Endothelial cell of umbilical vein (primary cell): ENCODE data around the gene ENTR1. TPM values are rescaled to one million over a fixed set of nuclear protein-coding genes. Genes with fewer than 3 reads are reported as not detected.

Source experiments
- BruUV-seq: library from RNA; stranded (reverse); fragments of 400-500 nt; replicated peaks from 2 replicates; lab custom pipeline; 2021; lab: Mats Ljungman, UMichigan
- CTCF ChIA-PET: fragments of 300-600, 350-600 bp; sonication (Branson Sonifier 250); formaldehyde crosslinking; loops from one replicate; lab custom pipeline; 2021; ENCODE audit warnings: antibody characterized with exemption, inconsistent platforms; lab: Charles Lee
- POLR2A ChIA-PET: fragments of 300-600, 350-600 bp; sonication (Branson Sonifier 250); formaldehyde crosslinking; loops from one replicate; lab custom pipeline; 2021; ENCODE audit warnings: antibody characterized with exemption, inconsistent platforms; lab: Charles Lee
- DNase-seq: peaks from one replicate; pipeline ENCODE4 v3.0.0-alpha.2; 2011; ENCODE audit warnings: low read depth, low spot score
- FAIRE-seq: peaks from 2 replicates; lab custom pipeline; 2011; peaks lifted over from hg19 to GRCh38; lab: Jason Lieb, UNC
- H2AFZ ChIP-seq: 2 replicates; pipeline ENCODE4 v1.6.0; 2012; ENCODE audit warnings: low read depth, low read length, control low read depth, inconsistent platforms
- H3K27ac ChIP-seq: 2 replicates; pipeline ENCODE4 v1.5.1; 2011; ENCODE audit warnings: low read depth, mild to moderate bottlenecking, control low read depth, low read length, moderate library complexity; ENCODE audit not compliant: insufficient read depth
- H3K27me3 ChIP-seq, 2 experiments: 2 replicates each; pipeline versions ENCODE4 v1.6.0 to v1.6.1; 2011; ENCODE audit warnings: low read length in 2 of 2, mixed read lengths in 1 of 2; ENCODE audit not compliant: control insufficient read depth in 2 of 2, insufficient read depth in 2 of 2
- H3K36me3 ChIP-seq, 2 experiments: 2 replicates in 1 of 2; 3 replicates in 1 of 2; pipeline ENCODE4 v1.5.1; 2011; ENCODE audit warnings: low read length in 2 of 2, mild to moderate bottlenecking in 1 of 2, moderate library complexity in 1 of 2; ENCODE audit not compliant: control insufficient read depth in 2 of 2, insufficient read depth in 2 of 2; ENCODE audit errors: extremely low read depth in 1 of 2
- H3K4me1 ChIP-seq: 3 replicates; pipeline ENCODE4 v1.5.1; 2011; ENCODE audit warnings: mild to moderate bottlenecking, low read length; ENCODE audit not compliant: control insufficient read depth, insufficient read depth; ENCODE audit errors: extremely low read depth
- H3K4me2 ChIP-seq: 2 replicates; pipeline ENCODE4 v1.6.1; 2011; ENCODE audit warnings: low read length, control low read depth, mixed read lengths; ENCODE audit not compliant: insufficient read depth
- H3K4me3 ChIP-seq, 3 experiments: fragments of 200-600 bp in 1 of 3; sonication (generic), shearing (Covaris generic) in 1 of 3; replicated peaks in 1 of 3; 2 replicates each; pipeline ENCODE4 v1.5.1; 2011 to 2016; ENCODE audit warnings: control low read depth in 3 of 3, low read length in 3 of 3, mild to moderate bottlenecking in 2 of 3, inconsistent platforms in 1 of 3, low read depth in 1 of 3, moderate library complexity in 1 of 3; ENCODE audit not compliant: insufficient read depth in 1 of 3
- H3K79me2 ChIP-seq: 2 replicates; pipeline ENCODE4 v1.6.0; 2012; ENCODE audit warnings: low read length, inconsistent platforms; ENCODE audit not compliant: control insufficient read depth, insufficient read depth
- H3K9ac ChIP-seq: replicated peaks from 2 replicates; pipeline ENCODE3; 2011; ENCODE audit warnings: low read length, control low read depth; ENCODE audit not compliant: insufficient read depth; ENCODE audit errors: extremely low read depth
- H3K9me1 ChIP-seq: replicated peaks from 3 replicates; pipeline ENCODE4 v1.6.0; 2011; ENCODE audit warnings: mild to moderate bottlenecking, low read length; ENCODE audit not compliant: control insufficient read depth, insufficient read depth; ENCODE audit errors: extremely low read depth
- H3K9me3 ChIP-seq: replicated peaks from 2 replicates; pipeline ENCODE4 v1.5.1; 2012; ENCODE audit warnings: low read length, inconsistent platforms; ENCODE audit not compliant: control insufficient read depth, insufficient read depth
- H4K20me1 ChIP-seq: replicated peaks from 2 replicates; pipeline ENCODE3; 2011; ENCODE audit warnings: mild to moderate bottlenecking, low read length; ENCODE audit not compliant: control insufficient read depth, insufficient read depth; ENCODE audit errors: extremely low read depth
- CTCF ChIP-seq, 2 donors: IDR thresholded peaks; 1 replicate in 1 of 2; 2 replicates in 1 of 2; pipeline ENCODE4 v1.5.1; 2011; ENCODE audit warnings: low read length in 2 of 2, mild to moderate bottlenecking in 2 of 2, moderate library complexity in 2 of 2, control low read depth in 1 of 2, inconsistent platforms in 1 of 2, low read depth in 1 of 2; ENCODE audit not compliant: insufficient read depth in 1 of 2; ENCODE audit errors: extremely low read depth in 1 of 2
- EZH2 ChIP-seq: IDR thresholded peaks from 2 replicates; pipeline ENCODE4 v1.6.1; 2012; ENCODE audit warnings: borderline replicate concordance, low read depth, mild to moderate bottlenecking, moderate library complexity, low read length, inconsistent platforms; ENCODE audit not compliant: severe bottlenecking
- FOS ChIP-seq: IDR thresholded peaks from 2 replicates; pipeline ENCODE4 v1.6.1; 2011; ENCODE audit warnings: mild to moderate bottlenecking, low read length, moderate library complexity, borderline replicate concordance; ENCODE audit not compliant: insufficient read depth
- GATA2 ChIP-seq: IDR thresholded peaks from 2 replicates; pipeline ENCODE4 v1.7.0; 2011; ENCODE audit warnings: low read depth, mild to moderate bottlenecking, moderate library complexity, mixed read lengths, low read length; ENCODE audit not compliant: insufficient read length, insufficient read depth
- JUN ChIP-seq: IDR thresholded peaks from 2 replicates; pipeline ENCODE4 v1.6.1; 2011; ENCODE audit warnings: borderline replicate concordance, low read depth; ENCODE audit not compliant: insufficient read length, insufficient read depth
- MAX ChIP-seq: IDR thresholded peaks from 2 replicates; pipeline ENCODE4 v1.6.1; 2011; ENCODE audit not compliant: insufficient read depth, insufficient read length
- MYC ChIP-seq: IDR thresholded peaks from one replicate; pipeline ENCODE4 v1.6.1; 2011; ENCODE audit warnings: mild to moderate bottlenecking, low read depth, low read length
- POLR2A ChIP-seq: IDR thresholded peaks from 2 replicates; pipeline ENCODE4 v1.6.1; 2012; ENCODE audit warnings: low read depth, mild to moderate bottlenecking, control low read depth, low read length
- POLR2AphosphoS5 ChIP-seq: IDR thresholded peaks from 2 replicates; pipeline ENCODE4 v1.6.1; 2012; ENCODE audit warnings: low read depth, mild to moderate bottlenecking, control low read depth, low read length, moderate library complexity; ENCODE audit not compliant: insufficient read depth
- dilution Hi-C: fragments of 300-500 bp; cut with MboI; formaldehyde crosslinking; loops from one replicate; pipeline ENCODE4 v1.15.0; 2019; ENCODE audit warnings: low sequenced_read_pairs; ENCODE audit not compliant: extremely low pct_ligation_motif_present
- intact Hi-C: fragments of 100-400 bp; cut with micrococcal nuclease; formaldehyde crosslinking; loops from one replicate; pipeline ENCODE4 v1.10.0; 2022
- polyA plus RNA-seq, 4 experiments: library from polyadenylated mRNA; depleted of rRNA in 3 of 4; stranded (reverse) in 3 of 4; unstranded in 1 of 4; fragments of >200 nt; gene quantifications; 2 replicates each; pipeline versions ENCODE4 v1.2.1 to v1.2.3, GENCODE V29; 2011 to 2012; ENCODE audit warnings: missing spikeins in 1 of 4
- total RNA-seq: library from RNA; stranded (reverse); gene quantifications from 2 replicates; pipeline ENCODE4 v1.2.3, GENCODE V29; 2021

Gene ENTR1
- total and polyA plus RNA-seq, 2 donors (not counting 3 experiments of a cell fraction or from before 2014, with no cell fraction given), result 36.0 to 61.6 TPM

- no peak overlapping the region for H2AFZ ChIP-seq
- DNase-seq (no peak), FAIRE-seq (no peak)
- ChIA-PET POLR2A (no interaction called here), CTCF (no interaction called here)
- H3K9me1 ChIP-seq, result no peaks in the 10 kb centered on the region
- H3K79me2 ChIP-seq, result no peaks in the 10 kb centered on the region
- no peaks in the 10 kb centered on the region for H3K9me3 ChIP-seq
- no peak overlapping the region for H3K27ac ChIP-seq
- TF ChIP-seq GATA2 (no peak), POLR2A (no peak), JUN (no peak), MYC (no peak), CTCF (IDR thresholded peaks at IDR 0.05; ENCODE audit: extremely low read depth in 1 of 2, insufficient read depth in 1 of 2, low read depth in 1 of 2, low read length in 2 of 2) (no peak), MAX (no peak), POLR2AphosphoS5 (no peak), EZH2 (no peak), FOS (no peak)
- dilution Hi-C loops (no loop called here), intact Hi-C loops (no loop called here)
- no peaks in the 10 kb centered on the region for H3K27me3 ChIP-seq
- H4K20me1 ChIP-seq, result no peaks in the 10 kb centered on the region
- BruUV-seq, result no TSS peak
- H3K4me2 ChIP-seq, result no peak overlapping the region
- no peak overlapping the region for H3K4me3 ChIP-seq
- peaks cover 19 to 61% of the 10 kb centered on the region in 2 experiments for H3K36me3 ChIP-seq
- no peaks in the 10 kb centered on the region for H3K4me1 ChIP-seq
- no peak overlapping the region for H3K9ac ChIP-seq
Observed at GRCh38 chr9:136448655-136449054, 38.2 kb upstream of the ENTR1 start.
